NB4 (cell line): ENCODE data around the gene OR7C1.
"Not testable (repeated sequence)": the region's sequence is repeated elsewhere in the genome, so short reads cannot be mapped to it uniquely, and the experiment has no call there.

Experiments used
- DNase-seq: peaks from one replicate; pipeline ENCODE4 v3.0.0; 2010; ENCODE audit warnings: low read depth
- H3K4me3 ChIP-seq: one replicate; pipeline ENCODE4 v1.5.1; 2011; ENCODE audit warnings: mild to moderate bottlenecking, low read depth, low read length, moderate library complexity
- CTCF ChIP-seq: IDR thresholded peaks from one replicate; pipeline ENCODE4 v1.5.1; 2012; ENCODE audit warnings: low read depth, low read length
- MAX ChIP-seq: IDR thresholded peaks from 2 replicates; pipeline ENCODE4 v1.6.1; 2011; ENCODE audit warnings: low read depth, low read length
- MYC ChIP-seq: IDR thresholded peaks from 2 replicates; pipeline ENCODE4 v1.6.1; 2011; ENCODE audit warnings: low read depth, low read length
- POLR2A ChIP-seq: IDR thresholded peaks from 2 replicates; pipeline ENCODE4 v1.6.1; 2011; ENCODE audit warnings: mild to moderate bottlenecking; ENCODE audit not compliant: insufficient read length; ENCODE audit errors: extremely low read depth

OR7C1 gene

GRCh38 chr19:14779151-14779550 lies 55.8 kb downstream of the OR7C1 start:
- DNase-seq: no peak
- TF ChIP-seq MYC: no peak
- no peak for TF ChIP-seq CTCF
- no peak for TF ChIP-seq POLR2A
- no peak for TF ChIP-seq MAX
- H3K4me3 ChIP-seq: no peak overlapping the region

GRCh38 chr19:14778110-14778845 lies 56.7 kb downstream of the OR7C1 start, which contains the start of gene ADGRE2:
ADGRE2 (minus strand) TSS chr19:14778560; CDS start chr19:14776756, 1,804 bp downstream.
- H3K4me3 ChIP-seq: not testable (repeated sequence)

GRCh38 chr19:14777645-14778044 lies 57.3 kb downstream of the OR7C1 start:
- not testable (repeated sequence) for H3K4me3 ChIP-seq, DNase-seq

More at GRCh38 chr19:14778110-14778845, 56.7 kb downstream of the OR7C1 start, which contains the start of gene ADGRE2:
- not testable (repeated sequence) for DNase-seq

GRCh38 chr19:14775869-14776586 lies 59.0 kb downstream of the OR7C1 start:
- TF ChIP-seq MYC (peak; percentile 73), MAX (peak; percentile 66), CTCF (no peak)
- peak; percentile 93 for DNase-seq
- peak overlapping the region; percentile 69 for H3K4me3 ChIP-seq

- not testable (repeated sequence) for DNase-seq
- peak overlapping the region; percentile 69 for H3K4me3 ChIP-seq
Measured at GRCh38 chr19:14775326-14775725, 59.7 kb downstream of the OR7C1 start.

- TF ChIP-seq MYC: no peak
- TF ChIP-seq CTCF: no peak
- TF ChIP-seq MAX: no peak
- TF ChIP-seq POLR2A: no peak
- no peak for DNase-seq
- H3K4me3 ChIP-seq: no peak overlapping the region
Measured at GRCh38 chr19:14774373-14774772, 60.6 kb downstream of the OR7C1 start.

GRCh38 chr19:14773722-14774121 lies 61.3 kb downstream of the OR7C1 start:
- DNase-seq, H3K4me3 ChIP-seq: not testable (repeated sequence)

GRCh38 chr19:14772995-14773394 lies 62.0 kb downstream of the OR7C1 start:
- H3K4me3 ChIP-seq: no peak overlapping the region
- TF ChIP-seq CTCF (no peak), MYC (no peak), MAX (no peak), POLR2A (no peak)
- no peak for DNase-seq
